Measurements from ENCODE around the gene CNIH3.

DNA sequence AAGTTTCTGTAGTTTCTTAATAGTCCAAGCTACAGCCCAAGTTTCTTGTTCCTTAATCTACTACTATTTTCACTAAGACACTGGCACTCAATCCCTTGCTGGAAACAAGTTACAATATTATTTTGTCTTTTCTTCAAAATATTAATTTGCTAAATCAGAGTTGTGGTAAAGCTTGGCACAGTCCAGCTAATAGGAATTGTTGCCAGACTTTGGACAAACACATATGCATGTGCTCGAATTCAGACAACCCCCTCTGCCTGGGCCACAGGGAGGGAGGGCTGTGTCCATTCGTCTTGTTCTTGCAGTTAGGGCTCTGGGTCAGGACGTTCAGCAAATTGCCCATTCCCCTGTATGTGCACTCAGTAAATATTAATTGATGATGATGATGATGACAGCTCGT, 103.6 kb downstream of the CNIH3 start:
- TF ChIP-seq, protein P1, sequence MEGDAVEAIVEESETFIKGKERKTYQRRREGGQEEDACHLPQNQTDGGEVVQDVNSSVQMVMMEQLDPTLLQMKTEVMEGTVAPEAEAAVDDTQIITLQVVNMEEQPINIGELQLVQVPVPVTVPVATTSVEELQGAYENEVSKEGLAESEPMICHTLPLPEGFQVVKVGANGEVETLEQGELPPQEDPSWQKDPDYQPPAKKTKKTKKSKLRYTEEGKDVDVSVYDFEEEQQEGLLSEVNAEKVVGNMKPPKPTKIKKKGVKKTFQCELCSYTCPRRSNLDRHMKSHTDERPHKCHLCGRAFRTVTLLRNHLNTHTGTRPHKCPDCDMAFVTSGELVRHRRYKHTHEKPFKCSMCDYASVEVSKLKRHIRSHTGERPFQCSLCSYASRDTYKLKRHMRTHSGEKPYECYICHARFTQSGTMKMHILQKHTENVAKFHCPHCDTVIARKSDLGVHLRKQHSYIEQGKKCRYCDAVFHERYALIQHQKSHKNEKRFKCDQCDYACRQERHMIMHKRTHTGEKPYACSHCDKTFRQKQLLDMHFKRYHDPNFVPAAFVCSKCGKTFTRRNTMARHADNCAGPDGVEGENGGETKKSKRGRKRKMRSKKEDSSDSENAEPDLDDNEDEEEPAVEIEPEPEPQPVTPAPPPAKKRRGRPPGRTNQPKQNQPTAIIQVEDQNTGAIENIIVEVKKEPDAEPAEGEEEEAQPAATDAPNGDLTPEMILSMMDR (IDR thresholded peaks at IDR 0.05; ENCODE audit: borderline replicate concordance, extremely low read depth, low read length, poor library complexity, severe bottlenecking), result no peak
- TF ChIP-seq EZH2 (IDR thresholded peaks at IDR 0.05; ENCODE audit: borderline replicate concordance, low read depth, low read length, severe bottlenecking), result no peak

Data from DND-41 (cell line).